DOHH2 (cell line): Measurements from ENCODE around the gene PRAC1.

ENCODE experiments used
- H3F3A ChIP-seq: fragments of 200-600 bp; sonication (generic), shearing (Covaris generic); 2 replicates; pipeline ENCODE4 v1.6.0; 2016; ENCODE audit warnings: antibody characterized with exemption, mild to moderate bottlenecking; ENCODE audit not compliant: control insufficient read depth, insufficient read depth
- H3K27ac ChIP-seq: fragments of 200-600 bp; sonication (generic); 2 replicates; pipeline ENCODE4 v1.5.1; 2014; ENCODE audit warnings: low read depth, mild to moderate bottlenecking, low read length, moderate library complexity
- H3K27me3 ChIP-seq: fragments of 200-600 bp; sonication (generic); 2 replicates; pipeline ENCODE4 v1.6.1; 2014; ENCODE audit warnings: mild to moderate bottlenecking, low read length, mixed read lengths; ENCODE audit not compliant: control insufficient read depth
- H3K36me3 ChIP-seq: fragments of 200-600 bp; sonication (generic); 2 replicates; pipeline ENCODE4 v1.6.1; 2014; ENCODE audit warnings: mild to moderate bottlenecking, low read length, moderate library complexity, mixed read lengths; ENCODE audit not compliant: control insufficient read depth
- H3K4me1 ChIP-seq: fragments of 200-600 bp; sonication (generic); 2 replicates; pipeline ENCODE4 v1.6.1; 2014; ENCODE audit warnings: mild to moderate bottlenecking, low read length, mixed read lengths; ENCODE audit not compliant: control insufficient read depth
- H3K4me2 ChIP-seq: fragments of 200-600 bp; sonication (generic); 2 replicates; pipeline ENCODE4 v1.6.0; 2014; ENCODE audit warnings: mild to moderate bottlenecking, low read length, moderate library complexity
- H3K4me3 ChIP-seq: fragments of 200-600 bp; sonication (generic); 2 replicates; pipeline ENCODE4 v1.5.1; 2014; ENCODE audit warnings: mild to moderate bottlenecking, low read length, mixed read lengths
- H3K79me2 ChIP-seq: fragments of 200-600 bp; sonication (generic); 2 replicates; pipeline ENCODE4 v1.6.1; 2014; ENCODE audit warnings: mild to moderate bottlenecking, low read length, mixed read lengths; ENCODE audit not compliant: control insufficient read depth
- H3K9me2 ChIP-seq: fragments of 200-600 bp; sonication (generic); replicated peaks from 2 replicates; pipeline ENCODE4 v1.6.1; 2014; ENCODE audit warnings: mild to moderate bottlenecking, low read length, mixed read lengths; ENCODE audit not compliant: control insufficient read depth
- H3K9me3 ChIP-seq: fragments of 200-600 bp; sonication (generic); 2 replicates; pipeline ENCODE4 v1.6.1; 2014; ENCODE audit warnings: antibody characterized with exemption, low read length, mixed read lengths; ENCODE audit not compliant: control insufficient read depth, insufficient read depth
- H4K20me1 ChIP-seq: fragments of 200-600 bp; sonication (generic); 2 replicates; pipeline ENCODE4 v1.6.0; 2014; ENCODE audit warnings: low read depth, mild to moderate bottlenecking, antibody characterized with exemption, low read length, moderate library complexity; ENCODE audit not compliant: control insufficient read depth, insufficient read depth
- EZH2phosphoT487 ChIP-seq: fragments of 200-600 bp; sonication (generic); IDR thresholded peaks from 2 replicates; pipeline ENCODE4 v1.6.1; 2017; ENCODE audit warnings: borderline replicate concordance, mild to moderate bottlenecking, antibody characterized with exemption, low read length, moderate library complexity, mixed read lengths
- TF ChIP-seq, protein P1 (sequence below): fragments of 200-600 bp; sonication (generic); IDR thresholded peaks from one replicate; pipeline ENCODE4 v1.5.1; 2014; ENCODE audit warnings: antibody characterized with exemption, mild to moderate bottlenecking, low read depth, low read length; ENCODE audit not compliant: poor library complexity, severe bottlenecking

PRAC1 gene

DNA sequence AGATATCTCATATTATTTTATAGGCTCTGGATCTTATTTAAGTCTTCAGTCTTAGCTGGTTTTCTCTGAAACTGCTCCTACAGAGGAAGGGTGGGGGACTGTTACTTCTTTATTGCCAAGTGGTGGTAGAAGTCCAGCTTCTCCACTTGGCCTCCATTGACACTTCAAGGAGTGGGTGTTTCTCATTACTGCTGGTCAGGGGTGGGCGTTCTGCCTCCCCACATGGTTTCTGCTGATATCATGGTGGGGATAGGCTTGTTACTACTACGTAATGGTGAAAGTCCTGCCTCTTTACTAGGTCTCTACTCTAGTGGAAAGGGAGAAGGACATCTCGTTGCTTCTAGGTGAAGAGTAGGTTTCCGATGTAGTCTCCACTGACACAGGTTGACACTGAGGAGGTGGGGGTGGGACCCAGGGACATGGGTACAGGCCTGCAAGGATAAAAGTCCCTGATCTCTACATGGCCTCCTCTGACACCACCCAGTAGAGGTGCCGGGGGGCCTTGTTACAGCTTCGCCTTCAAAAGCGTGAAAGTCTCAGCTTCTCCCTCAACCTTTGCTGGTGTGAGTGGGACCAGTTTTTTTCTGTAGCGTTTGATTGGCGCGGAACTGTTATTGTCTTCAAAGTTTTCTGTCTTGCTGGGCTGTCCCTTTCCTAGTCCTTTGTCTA lies 20.3 kb downstream of the PRAC1 start:
- Histone ChIP-seq H3K27ac (no peak overlapping the region), H3K79me2 (no peaks in the 10 kb centered on the region), H3K27me3 (peaks cover 26% of the 10 kb centered on the region), H3K9me2 (no peaks in the 10 kb centered on the region), H4K20me1 (no peaks in the 10 kb centered on the region), H3K9me3 (no peaks in the 10 kb centered on the region), H3K36me3 (no peaks in the 10 kb centered on the region), H3K4me3 (no peak overlapping the region), H3K4me2 (no peak overlapping the region), H3K4me1 (no peaks in the 10 kb centered on the region), H3F3A (no peaks in the 10 kb centered on the region)
- TF ChIP-seq, protein P1, sequence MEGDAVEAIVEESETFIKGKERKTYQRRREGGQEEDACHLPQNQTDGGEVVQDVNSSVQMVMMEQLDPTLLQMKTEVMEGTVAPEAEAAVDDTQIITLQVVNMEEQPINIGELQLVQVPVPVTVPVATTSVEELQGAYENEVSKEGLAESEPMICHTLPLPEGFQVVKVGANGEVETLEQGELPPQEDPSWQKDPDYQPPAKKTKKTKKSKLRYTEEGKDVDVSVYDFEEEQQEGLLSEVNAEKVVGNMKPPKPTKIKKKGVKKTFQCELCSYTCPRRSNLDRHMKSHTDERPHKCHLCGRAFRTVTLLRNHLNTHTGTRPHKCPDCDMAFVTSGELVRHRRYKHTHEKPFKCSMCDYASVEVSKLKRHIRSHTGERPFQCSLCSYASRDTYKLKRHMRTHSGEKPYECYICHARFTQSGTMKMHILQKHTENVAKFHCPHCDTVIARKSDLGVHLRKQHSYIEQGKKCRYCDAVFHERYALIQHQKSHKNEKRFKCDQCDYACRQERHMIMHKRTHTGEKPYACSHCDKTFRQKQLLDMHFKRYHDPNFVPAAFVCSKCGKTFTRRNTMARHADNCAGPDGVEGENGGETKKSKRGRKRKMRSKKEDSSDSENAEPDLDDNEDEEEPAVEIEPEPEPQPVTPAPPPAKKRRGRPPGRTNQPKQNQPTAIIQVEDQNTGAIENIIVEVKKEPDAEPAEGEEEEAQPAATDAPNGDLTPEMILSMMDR, result no peak
- TF ChIP-seq EZH2phosphoT487, result no peak

DNA sequence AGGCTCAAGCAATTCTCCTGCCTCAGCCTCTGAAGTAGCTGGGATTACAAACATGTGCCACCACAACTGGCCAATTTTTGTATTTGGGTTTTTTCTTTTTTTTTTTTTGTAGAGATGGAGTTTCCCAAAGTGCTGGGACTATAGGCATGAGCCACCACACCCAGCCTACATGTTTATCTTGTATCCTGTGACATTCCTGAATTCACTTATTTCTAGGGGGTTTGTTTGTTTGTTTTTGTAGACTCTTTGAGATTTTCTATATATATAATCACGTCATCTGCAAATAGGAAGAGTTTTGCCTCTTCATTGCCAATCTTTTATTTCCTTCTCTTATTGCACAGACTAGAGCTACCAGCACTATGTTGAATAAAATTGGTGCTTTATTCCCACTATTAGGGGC lies 29.1 kb downstream of the PRAC1 start:
- Histone ChIP-seq H3K79me2 (no peaks in the 10 kb centered on the region), H3K9me2 (no peaks in the 10 kb centered on the region), H3K27ac (no peak overlapping the region), H3K9me3 (no peaks in the 10 kb centered on the region), H3K4me1 (no peaks in the 10 kb centered on the region), H3K4me2 (no peak overlapping the region), H4K20me1 (no peaks in the 10 kb centered on the region), H3F3A (no peaks in the 10 kb centered on the region), H3K4me3 (no peak overlapping the region), H3K27me3 (0 out of 2 replicates have a peak, but pooled peaks cover 3% of the 10 kb centered on the region), H3K36me3 (no peaks in the 10 kb centered on the region)
- no peak for TF ChIP-seq EZH2phosphoT487
- TF ChIP-seq, protein P1, result no peak

DNA sequence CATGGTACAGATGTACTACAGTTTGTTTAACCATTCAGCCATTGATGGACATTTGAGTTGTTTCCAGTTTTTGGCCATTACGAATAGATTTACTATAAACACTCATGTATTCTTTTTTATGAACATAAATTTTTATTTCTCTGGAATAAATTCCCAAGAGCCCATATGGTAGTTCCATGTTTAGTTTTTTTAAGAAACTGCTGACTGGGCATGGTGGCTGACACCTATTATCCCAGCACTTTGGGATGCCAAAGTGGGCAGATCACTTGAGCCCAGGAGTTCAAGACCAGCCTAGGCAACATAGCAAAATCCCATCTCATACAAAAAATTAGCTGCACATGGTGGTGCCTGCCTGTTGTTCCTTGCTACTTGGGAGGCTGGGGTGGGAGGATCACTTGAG lies 30.3 kb downstream of the PRAC1 start:
- H3K4me2 ChIP-seq, result no peak overlapping the region
- TF ChIP-seq, protein P1, result no peak
- TF ChIP-seq EZH2phosphoT487, result no peak
- no peaks in the 10 kb centered on the region for H3K9me3 ChIP-seq
- H3K4me3 ChIP-seq, result no peak overlapping the region
- no peaks in the 10 kb centered on the region for H3K27me3 ChIP-seq
- no peaks in the 10 kb centered on the region for H3K79me2 ChIP-seq
- H3K27ac ChIP-seq, result no peak overlapping the region
- H3K4me1 ChIP-seq, result no peaks in the 10 kb centered on the region
- no peaks in the 10 kb centered on the region for H3K9me2 ChIP-seq
- H4K20me1 ChIP-seq, result no peaks in the 10 kb centered on the region
- no peaks in the 10 kb centered on the region for H3K36me3 ChIP-seq
- no peaks in the 10 kb centered on the region for H3F3A ChIP-seq
